NCI-H1694 treated with DMSO at 0.1 percent for 48 hours (cell line): ENCODE data around the gene TIMM50.
"Not testable (repeated sequence)": the region's sequence is repeated elsewhere in the genome, so short reads cannot be mapped to it uniquely, and the experiment has no call there.

Experiments used
- DNase-seq: peaks from one replicate; lab custom pipeline; 2025; lab: John Stamatoyannopoulos, UW

Gene TIMM50

GRCh38 chr19:39480337-39481228, at the start of gene TIMM50:
TSS of gene TIMM50 (plus strand) at chr19:39480838. CDS start at chr19:39480854, 16 bp downstream.
- peak; percentile 92 for DNase-seq

GRCh38 chr19:39432677-39433025, 48.0 kb upstream of the TIMM50 start:
- no peak for DNase-seq

DNA sequence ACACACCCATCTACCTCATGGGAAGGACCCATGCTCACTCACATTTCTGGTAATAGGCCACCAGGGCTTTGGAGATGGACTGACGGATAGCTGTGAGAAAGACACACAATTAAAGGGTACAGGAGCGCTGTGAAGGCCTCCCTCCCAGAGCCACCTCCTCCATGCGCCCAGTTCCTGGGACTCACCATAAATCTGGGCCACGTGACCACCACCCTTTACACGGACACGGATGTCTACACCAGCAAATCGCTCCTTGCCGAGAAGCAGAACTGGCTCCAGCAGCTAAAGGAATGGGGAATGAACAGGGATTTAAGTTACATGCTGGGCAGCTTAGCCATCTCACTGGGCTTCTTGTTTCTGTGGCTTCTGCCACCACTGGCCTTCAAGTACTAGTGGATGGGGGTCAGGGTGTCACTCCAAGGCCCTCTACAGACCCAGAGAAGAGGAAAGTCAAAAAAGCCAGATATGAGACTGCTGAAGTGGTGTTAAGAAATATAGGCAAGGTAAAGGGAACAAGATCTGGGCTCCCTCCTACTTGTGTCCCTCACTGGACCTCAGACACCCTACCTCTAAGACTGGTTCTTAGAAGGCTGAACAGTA, 47.1 kb upstream of the TIMM50 start:
- no peak for DNase-seq

DNA sequence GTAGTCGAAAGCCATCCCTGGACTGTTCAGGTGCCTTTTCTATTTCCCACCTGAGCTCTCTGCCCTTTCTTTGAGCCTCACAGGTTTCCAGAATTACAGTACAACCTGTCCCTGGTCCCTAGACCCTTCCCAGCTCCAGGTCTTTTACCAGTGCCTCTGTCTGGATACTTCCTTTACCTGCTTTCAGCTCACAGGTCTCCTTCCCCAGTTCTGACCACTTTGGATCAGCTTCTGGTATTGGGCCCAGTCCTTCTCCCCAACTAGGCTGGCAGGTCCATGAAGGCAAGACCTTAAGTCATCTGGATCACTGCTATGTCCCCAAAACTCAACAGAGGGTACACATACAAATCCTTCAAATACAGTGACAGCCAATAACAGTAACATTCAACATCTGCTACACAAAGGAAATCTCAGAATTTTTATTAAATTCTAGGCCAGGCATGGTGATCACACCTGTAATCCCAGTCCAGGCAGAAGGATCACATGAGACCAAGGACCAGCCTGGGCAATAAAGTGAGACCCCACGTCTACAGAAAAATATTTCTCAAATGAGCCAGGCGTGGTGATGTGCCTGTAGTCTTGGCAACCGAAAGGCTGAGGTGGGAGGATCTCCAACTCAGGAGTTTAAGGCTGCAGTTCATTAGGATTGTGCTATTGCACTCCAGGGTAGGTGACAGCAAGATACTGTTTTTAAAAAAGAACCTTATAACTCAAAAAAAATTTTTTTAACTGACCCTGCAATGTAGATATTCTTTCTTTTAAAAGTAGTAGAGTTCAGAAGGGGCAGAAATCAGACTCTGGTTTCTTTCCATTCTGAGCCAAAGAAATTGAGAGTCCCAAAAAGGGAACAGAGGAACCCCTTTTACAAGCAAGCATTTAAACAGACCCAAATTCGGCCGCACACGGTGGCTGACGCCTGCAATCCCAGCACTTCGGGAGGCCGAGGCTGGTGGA, 46.2 kb upstream of the TIMM50 start:
- DNase-seq: no peak

DNA sequence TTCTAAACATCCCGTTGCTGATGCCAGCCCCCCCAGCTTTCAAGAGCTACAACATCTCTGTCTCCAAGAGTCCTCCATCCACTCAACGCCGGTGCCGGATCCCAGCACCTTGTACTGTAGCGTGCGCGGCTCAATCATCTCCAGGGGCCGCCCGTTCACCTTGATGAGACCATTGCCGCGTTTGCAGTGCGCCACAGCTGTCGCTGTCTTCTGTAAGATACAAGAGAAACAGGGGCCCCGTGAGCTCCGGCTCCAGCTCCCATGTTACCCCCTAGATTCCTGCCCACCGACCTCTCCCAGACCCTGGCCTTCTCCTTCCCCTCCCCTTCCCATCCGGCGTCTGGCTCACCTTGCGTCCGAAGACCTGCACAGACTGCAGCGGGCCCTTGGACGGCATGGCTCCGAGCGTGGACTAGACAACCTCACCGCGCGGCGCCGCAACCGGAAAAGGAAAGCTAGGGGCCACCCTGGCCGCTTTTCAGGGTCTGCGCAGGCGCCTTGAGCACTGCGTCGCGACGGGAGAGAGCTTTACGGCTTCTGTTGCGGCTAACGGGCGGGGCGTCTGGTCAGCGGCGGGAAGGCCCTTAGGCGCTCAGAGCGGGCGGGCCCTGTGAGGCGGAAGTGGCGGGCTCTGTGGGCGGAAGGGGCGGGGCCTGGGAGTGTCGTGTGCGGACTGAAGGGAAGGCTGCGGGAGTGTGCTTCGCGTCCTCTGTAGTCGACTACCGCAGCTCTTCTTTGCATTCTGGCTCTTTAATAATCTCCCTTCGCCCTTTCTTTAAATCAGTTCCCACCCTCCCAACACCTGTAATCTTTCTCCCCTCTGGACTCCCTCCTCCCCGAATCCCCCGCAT, 44.9 kb upstream of the TIMM50 start, which contains the start of gene RPS16:
Gene RPS16, minus strand, starts transcription at position 451 of the 851 bp plus-strand sequence. Its CDS starts 54 bp downstream, at position 397.
- DNase-seq: peak; percentile 97

- no peak for DNase-seq
Measured at GRCh38 chr19:39436350-39436716, 44.3 kb upstream of the TIMM50 start.

DNA sequence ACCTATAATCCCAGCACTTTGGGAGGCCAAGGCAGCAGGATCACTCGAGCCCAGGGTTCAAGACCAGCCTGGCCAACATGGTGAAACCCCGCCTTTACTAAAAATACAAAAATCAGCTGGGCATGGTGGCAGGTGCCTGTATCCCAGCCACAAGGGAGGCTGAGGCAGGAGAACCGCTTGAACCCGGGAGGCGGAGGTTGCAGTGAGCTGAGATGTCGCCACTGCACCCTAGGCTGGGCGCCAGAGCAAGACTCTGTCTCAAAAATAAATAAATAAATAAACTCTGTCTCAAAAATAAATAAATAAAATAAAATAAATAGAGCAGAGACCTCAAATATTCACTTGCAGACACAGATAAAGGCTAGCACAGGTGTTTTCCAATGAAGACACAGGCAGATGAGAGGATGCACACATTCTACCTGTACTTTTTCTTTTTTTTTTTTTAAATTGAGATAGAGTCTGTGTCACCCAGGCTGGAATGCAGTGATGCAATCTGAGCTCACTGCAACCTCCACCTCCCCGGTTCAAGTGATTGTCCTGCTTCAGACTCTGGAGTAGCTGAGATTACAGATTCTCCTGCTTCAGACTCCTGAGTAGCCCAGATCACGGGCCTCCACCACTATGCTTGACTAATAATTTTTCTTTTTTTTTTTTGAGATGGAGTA, 42.2 kb upstream of the TIMM50 start:
- DNase-seq: no peak

DNA sequence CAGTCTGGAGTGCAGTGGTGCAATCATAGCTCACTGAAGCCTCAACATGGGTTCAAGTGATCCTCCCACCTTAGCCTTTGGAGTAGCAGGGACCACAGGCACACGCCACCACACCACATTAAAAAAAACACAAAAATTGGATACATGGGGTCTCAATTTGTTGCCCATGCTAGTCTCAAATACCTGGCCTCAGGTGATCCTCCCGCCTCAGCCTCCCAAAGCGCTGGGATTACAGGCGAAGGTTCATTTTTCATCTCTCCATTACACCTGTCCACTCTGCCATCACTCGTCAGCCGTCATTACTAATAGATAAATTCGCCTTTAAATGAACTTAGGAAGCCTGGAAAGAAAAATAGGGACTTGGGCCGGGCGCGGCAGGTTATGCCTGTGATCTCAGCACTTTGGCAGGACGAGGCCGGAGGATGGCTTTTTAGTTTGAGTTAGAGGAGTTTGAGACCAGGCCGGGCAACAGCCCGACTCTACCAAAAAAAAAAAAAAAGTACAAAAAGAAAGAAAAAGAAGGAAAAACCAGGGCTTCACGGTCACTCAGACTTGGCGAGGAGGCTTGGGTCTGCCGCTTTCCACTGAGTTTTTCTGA, 35.9 kb upstream of the TIMM50 start:
- no peak for DNase-seq

DNA sequence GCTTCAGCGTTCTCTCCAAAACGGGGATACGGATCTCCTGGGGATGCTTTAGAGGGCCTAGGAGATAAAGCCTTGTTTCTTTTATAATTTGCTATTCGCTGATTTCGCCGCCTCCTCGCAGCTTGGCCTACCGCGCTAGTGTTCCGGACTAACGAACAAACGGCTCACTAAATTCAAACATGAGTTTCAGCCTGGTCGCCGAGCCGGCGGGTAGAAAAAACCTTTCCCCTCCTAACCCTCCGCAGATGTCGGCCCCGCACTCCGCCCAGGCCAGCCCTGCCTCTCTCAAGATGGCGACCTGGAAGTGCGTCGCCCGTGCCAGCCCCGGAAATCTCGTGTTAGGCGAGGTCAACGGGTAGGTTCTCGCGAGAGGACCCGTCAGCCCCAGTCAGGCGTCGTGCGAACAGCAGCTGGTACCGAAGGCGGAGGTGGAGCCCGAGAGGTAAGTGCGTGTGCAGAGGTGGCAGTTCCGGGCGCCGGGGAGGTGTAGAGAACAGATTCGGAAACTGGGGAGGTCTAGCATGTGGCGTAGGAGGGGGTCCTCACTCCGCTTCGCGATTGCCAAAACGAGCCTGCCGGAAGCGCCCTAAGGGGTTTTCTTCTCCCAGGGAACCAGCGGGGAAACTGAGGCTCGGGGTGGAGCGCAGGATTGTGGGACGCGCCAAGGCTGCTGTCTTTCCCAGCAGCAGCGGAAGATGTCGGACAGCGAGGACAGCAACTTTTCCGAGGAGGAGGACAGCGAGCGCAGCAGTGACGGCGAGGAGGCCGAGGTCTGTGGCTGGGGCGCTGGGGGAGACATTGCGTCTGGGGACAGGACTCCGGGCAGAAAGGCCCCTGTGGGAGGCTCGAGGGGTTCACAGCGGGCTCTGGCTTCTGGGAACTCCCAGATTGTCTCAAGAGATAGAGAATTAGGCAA, 35.2 kb upstream of the TIMM50 start, which contains the start of gene SUPT5H:
Gene SUPT5H, plus strand, starts transcription at position 387 of the 916 bp plus-strand sequence. Its CDS starts 309 bp downstream, at position 696.
- peak; percentile 96 for DNase-seq

DNA sequence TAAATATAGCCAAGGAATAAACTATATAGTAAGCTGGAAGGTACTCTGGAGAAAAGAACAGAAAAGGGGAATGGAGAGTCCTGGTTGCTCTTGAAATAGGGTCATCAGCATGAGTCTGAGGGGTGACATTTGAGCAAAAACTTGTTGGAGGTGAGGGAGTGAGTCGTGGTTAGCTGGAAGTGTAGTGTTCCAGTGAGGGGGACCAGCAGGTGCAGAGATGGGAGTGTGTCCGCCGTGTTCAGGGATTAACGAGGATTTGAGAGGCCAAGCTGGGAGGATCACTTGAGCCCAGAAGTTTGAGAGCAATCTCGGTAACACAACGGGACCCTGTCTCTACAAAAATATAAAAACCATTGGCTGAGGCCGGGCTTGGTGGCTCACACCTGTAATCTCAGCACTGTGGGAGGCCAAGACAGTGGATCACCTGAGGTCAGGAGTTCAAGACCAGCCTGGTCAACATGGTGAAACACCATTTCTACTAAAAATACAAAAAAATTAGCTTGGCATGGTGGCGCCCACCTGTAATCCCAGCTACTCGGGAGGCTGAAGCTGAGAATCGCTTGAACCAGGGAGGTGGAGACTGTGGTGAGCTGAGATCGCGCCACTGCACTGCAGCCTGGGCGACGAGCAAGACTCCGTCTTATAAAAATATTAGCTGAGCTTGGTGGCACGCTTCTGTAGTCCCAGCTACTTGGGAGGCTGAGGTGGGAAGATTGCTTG, 34.1 kb upstream of the TIMM50 start:
- DNase-seq: no peak

DNA sequence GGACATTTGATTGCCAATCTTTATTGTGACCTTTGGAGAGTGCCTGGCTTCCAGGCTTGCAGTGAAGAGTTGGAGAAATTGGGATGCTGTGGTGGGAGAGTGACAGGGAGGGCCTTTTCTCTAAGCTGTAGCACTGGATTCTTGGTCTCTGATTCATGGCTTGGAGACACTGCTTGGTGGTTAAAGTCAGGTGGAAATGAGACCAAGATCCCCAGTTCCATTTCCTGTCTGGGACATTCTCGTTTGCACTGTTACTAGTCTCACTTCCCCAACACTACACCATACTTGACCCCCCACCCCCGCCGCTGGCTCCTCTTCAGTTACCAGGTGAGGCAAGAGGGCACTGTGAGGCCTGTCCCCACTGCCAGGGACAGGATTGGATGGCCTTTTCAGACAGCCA, 32.4 kb upstream of the TIMM50 start:
- no peak for DNase-seq

GRCh38 chr19:39449116-39449797, 31.4 kb upstream of the TIMM50 start:
- DNase-seq: no peak

DNA sequence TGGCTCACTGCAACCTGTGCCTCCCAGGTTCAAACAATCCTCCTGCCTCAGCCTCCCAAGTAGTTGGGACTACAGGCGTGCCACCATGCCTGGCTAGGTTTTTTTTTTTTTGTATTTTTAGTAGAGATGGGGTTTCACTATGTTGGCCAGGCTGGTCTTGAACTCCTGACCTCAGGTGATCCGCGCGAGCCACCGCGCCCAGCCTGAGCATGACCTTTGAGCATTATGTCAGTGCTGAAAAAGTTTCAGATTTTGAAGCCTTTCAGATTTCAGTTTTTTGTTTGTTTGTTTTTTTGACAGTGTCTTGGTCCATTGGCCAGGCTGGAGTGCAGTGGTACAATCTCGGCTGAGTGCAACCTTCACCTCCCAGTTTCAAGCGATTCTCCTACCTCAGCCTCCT, 29.4 kb upstream of the TIMM50 start:
- DNase-seq: not testable (repeated sequence)

- DNase-seq: no peak
Measured at GRCh38 chr19:39463403-39463802, 17.2 kb upstream of the TIMM50 start.

DNA sequence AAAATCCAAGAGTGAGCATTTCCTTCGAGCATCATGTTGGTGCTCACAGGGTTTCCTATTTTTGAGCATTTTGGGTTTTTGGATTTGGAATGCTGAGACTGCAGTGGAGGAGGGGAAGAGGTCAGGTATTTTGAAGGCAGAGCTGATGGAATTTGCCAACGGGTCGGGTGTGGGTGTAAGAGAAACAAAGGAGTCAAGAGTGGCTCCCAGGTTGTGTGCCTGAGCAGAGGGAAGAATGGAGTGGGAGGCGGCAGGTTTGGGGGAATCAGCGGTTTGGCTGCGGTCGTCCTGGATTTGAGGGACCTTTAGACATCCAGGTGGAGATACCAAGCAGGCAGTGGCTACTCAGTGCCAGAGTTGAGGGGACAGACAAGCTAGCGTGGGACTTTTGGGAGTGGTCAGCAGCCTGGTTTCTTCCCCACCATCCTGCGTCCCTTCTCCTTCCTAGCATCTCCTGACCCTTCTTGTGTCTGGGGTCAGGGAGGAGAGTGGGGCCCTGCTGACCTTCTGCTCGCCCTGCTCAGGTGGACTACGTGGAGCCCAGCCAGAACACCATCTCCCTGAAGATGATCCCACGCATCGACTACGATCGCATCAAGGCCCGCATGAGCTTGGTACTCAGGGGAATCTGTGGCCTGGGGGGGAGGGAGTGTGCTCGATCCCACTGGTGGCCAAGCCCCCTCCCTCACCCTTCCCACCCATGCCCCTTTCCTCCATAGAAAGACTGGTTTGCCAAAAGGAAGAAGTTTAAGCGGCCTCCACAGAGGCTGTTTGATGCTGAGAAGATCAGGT, 14.5 kb upstream of the TIMM50 start:
- DNase-seq: no peak

GRCh38 chr19:39467941-39468340, 12.7 kb upstream of the TIMM50 start:
- DNase-seq: no peak

DNA sequence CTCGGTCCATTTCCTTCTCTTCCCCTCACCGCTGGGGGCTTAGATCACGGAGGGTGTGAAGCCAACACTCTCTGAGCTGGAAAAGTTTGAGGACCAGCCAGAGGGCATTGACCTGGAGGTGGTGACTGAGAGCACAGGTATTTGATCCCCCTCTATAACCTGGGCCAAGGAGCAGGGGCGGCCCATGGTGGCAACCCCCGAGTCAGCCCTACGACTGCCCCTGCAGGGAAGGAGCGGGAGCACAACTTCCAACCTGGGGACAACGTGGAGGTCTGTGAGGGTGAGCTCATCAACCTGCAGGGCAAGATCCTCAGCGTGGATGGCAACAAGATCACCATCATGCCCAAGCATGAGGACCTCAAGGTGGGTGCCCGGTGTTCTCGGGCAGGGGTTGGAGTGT, 11.6 kb upstream of the TIMM50 start:
- DNase-seq: no peak
